RWPE2 (cell line): ENCODE measurements around the gene PTGES2.

Source experiments
- ATAC-seq: fragments of 200-7000 bp; cut with Tn5 transposase; 3 replicates; pipeline ENCODE4 v1.9.1; 2021; ENCODE audit warnings: low read depth
- DNase-seq: peaks from one replicate; pipeline ENCODE4 v3.0.0-alpha.2; 2020; ENCODE audit warnings: low spot score
- H3K27ac ChIP-seq: fragments of 450-650 bp; 2 replicates; pipeline ENCODE4 v1.5.1; 2017; ENCODE audit warnings: mild to moderate bottlenecking; ENCODE audit not compliant: poor library complexity, severe bottlenecking
- H3K27me3 ChIP-seq: fragments of 250-450 bp; sonication (Bioruptor Pico); 2 replicates; pipeline ENCODE4 v1.5.1; 2021; ENCODE audit warnings: mild to moderate bottlenecking, moderate library complexity; ENCODE audit not compliant: insufficient read depth, poor library complexity, severe bottlenecking
- H3K36me3 ChIP-seq: fragments of 250-450 bp; sonication (Bioruptor Pico); 2 replicates; pipeline ENCODE4 v1.5.1; 2020; ENCODE audit warnings: low read depth, mild to moderate bottlenecking, moderate library complexity
- H3K4me1 ChIP-seq: fragments of 250-450 bp; sonication (Bioruptor Pico); 2 replicates; pipeline ENCODE4 v1.5.1; 2021; ENCODE audit warnings: mild to moderate bottlenecking, moderate library complexity; ENCODE audit not compliant: insufficient read depth, poor library complexity, severe bottlenecking
- H3K4me3 ChIP-seq: fragments of 250-450 bp; sonication (Bioruptor Pico); 2 replicates; pipeline ENCODE4 v1.5.1; 2021; ENCODE audit warnings: mild to moderate bottlenecking, moderate library complexity; ENCODE audit not compliant: severe bottlenecking
- H3K9me3 ChIP-seq: fragments of 250-450 bp; sonication (Bioruptor Pico); 2 replicates; pipeline ENCODE4 v1.5.1; 2021; ENCODE audit warnings: mild to moderate bottlenecking, moderate library complexity; ENCODE audit not compliant: severe bottlenecking
- TF ChIP-seq, protein P1 (sequence below): fragments of 450-650 bp; IDR thresholded peaks from one replicate; pipeline ENCODE4 v1.5.1; 2017; ENCODE audit warnings: mild to moderate bottlenecking, moderate library complexity; ENCODE audit not compliant: poor library complexity, severe bottlenecking

PTGES2 gene

DNA sequence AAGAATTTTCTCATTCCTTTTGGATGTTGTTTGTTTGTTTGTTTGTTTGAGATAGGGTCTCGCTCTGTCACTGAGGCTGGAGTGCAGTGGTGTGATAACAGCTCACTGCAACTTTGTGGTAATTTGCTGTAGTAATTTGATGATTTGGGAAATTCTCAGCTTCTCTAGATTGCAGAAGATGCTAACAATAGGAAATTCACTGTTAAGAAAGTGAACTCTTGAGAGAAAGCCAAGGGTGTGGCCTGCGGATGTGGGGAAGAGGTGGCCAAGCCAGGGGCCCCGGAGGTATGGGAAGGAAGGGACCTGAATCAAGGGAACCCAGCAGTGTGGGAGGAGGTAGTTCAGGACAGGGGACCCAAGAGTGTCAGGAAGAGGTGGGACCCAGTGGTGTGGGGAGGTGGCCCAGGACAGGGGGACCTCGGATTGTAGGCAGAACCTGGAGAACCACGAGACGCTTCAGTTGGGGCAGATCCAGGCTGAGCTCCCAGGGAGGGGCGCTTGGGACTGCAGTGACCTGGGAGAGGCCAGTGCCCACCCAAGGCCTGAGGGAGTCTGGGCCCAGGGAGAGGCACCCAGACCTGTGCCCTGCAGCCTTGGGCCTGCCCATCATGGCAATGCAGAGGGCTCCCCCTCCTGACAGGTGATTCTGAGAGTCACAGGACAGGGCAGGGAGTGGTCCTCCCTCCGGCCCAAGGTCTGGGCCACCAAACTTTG lies 16.2 kb upstream of the PTGES2 start:
- ATAC-seq: no peak; the same call in 2 of the 3 replicates
- Histone ChIP-seq H3K27ac (peak overlapping the region; percentile 30), H3K4me3 (no peak overlapping the region), H3K4me1 (peaks cover 20% of the 10 kb centered on the region), H3K36me3 (no peaks in the 10 kb centered on the region), H3K27me3 (no peaks in the 10 kb centered on the region), H3K9me3 (no peaks in the 10 kb centered on the region)
- TF ChIP-seq, protein P1, sequence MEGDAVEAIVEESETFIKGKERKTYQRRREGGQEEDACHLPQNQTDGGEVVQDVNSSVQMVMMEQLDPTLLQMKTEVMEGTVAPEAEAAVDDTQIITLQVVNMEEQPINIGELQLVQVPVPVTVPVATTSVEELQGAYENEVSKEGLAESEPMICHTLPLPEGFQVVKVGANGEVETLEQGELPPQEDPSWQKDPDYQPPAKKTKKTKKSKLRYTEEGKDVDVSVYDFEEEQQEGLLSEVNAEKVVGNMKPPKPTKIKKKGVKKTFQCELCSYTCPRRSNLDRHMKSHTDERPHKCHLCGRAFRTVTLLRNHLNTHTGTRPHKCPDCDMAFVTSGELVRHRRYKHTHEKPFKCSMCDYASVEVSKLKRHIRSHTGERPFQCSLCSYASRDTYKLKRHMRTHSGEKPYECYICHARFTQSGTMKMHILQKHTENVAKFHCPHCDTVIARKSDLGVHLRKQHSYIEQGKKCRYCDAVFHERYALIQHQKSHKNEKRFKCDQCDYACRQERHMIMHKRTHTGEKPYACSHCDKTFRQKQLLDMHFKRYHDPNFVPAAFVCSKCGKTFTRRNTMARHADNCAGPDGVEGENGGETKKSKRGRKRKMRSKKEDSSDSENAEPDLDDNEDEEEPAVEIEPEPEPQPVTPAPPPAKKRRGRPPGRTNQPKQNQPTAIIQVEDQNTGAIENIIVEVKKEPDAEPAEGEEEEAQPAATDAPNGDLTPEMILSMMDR: no peak
- DNase-seq: no peak

DNA sequence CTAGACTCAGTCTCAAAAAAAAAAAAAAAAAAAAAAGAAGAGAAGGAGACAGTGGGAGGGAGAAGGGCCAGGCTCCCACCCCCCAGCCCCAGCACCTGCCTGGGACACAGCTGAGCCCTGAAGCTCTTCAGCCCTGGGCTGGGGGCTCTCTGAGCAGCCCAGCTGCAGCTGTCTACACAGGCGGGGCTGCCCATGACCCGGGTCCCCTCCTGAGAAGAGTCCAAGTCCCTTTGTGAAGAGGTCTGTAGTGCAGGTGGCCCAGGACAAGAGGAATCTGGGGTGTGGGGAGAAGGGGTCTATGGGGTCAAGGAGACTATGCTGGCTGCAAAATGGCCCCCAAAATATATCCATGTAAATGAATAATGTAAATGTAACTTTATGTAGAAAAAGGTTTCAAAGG lies 15.1 kb upstream of the PTGES2 start:
- H3K36me3 ChIP-seq: no peaks in the 10 kb centered on the region
- peaks cover 15% of the 10 kb centered on the region for H3K4me1 ChIP-seq
- no peaks in the 10 kb centered on the region for H3K9me3 ChIP-seq
- ATAC-seq: no peak
- H3K27ac ChIP-seq: no peak overlapping the region
- TF ChIP-seq, protein P1: no peak
- H3K4me3 ChIP-seq: no peak overlapping the region
- H3K27me3 ChIP-seq: no peaks in the 10 kb centered on the region
- peak; percentile 15 for DNase-seq

DNA sequence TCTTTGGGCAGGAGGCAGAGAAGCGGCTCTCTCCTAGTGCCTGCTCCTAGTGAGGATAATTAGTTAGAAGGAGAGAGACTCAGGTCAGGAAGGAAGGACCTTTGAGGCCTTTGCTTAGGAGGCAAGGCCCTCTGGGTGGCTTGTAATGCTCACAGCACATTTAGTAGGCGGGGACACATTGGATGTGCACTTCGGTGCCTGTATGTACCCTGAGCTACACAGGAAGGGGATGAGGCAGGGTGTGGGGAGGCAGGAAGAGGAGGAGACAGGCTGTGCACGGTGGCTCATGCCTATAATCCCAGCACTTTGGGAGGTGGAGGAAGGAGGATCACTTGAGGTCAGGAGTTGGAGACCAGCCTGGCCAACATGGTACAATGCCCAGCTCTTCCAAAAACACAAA lies 14.5 kb upstream of the PTGES2 start:
- Histone ChIP-seq H3K4me3 (no peak overlapping the region), H3K36me3 (no peaks in the 10 kb centered on the region), H3K27ac (no peak overlapping the region), H3K4me1 (peaks cover 20% of the 10 kb centered on the region), H3K27me3 (no peaks in the 10 kb centered on the region), H3K9me3 (no peaks in the 10 kb centered on the region)
- DNase-seq (peak; percentile 23), ATAC-seq (no peak)
- TF ChIP-seq, protein P1: no peak

DNA sequence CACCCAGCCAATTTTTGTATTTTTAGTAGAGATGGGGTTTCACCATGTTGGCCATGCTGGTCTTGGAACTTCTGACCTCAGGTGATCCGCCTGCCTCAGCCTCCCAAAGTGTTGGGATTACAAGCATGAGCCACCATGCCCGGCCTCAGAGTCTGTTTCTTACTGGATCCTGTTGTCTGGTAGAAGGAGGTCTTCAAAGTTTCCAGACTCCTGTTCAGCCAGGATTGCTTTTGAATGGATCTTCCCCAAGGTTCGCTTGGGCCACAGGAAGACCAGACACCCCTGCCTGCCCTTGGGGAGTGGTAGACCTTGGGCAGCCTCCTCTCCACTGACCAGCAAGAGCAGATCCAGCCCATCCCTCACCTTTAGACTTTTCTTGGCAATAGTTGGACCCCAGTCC lies 14.1 kb upstream of the PTGES2 start:
- peak; percentile 6 for DNase-seq
- no peaks in the 10 kb centered on the region for H3K9me3 ChIP-seq
- no peaks in the 10 kb centered on the region for H3K36me3 ChIP-seq
- H3K27me3 ChIP-seq: no peaks in the 10 kb centered on the region
- H3K4me3 ChIP-seq: no peak overlapping the region
- peaks cover 20% of the 10 kb centered on the region for H3K4me1 ChIP-seq
- no peak overlapping the region for H3K27ac ChIP-seq
- TF ChIP-seq, protein P1: no peak
- ATAC-seq: no peak

DNA sequence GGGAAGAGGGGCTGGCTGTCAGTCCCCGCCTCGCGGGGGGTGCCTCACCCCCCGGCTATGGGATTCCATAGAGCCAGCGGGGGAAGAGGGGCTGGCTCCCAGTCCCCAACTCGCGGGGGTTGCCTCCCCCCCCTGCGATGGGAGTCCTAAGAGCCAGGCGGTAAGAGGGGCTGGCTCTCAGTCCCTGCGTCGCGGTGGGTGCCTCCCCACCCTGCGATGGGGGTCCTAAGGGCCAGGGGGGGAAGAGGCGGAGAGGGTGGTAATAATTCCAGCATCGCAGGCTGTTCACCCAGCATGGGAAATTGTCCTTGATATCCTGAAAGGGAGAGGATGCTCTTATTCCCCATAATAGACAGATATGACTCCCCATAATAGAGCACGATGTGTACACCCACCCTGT lies 12.1 kb upstream of the PTGES2 start:
- Histone ChIP-seq H3K36me3 (no peaks in the 10 kb centered on the region), H3K27ac (no peak overlapping the region), H3K4me3 (no peak overlapping the region), H3K4me1 (peaks cover 15% of the 10 kb centered on the region), H3K27me3 (no peaks in the 10 kb centered on the region), H3K9me3 (no peaks in the 10 kb centered on the region)
- DNase-seq (peak; percentile 8), ATAC-seq (no peak)
- TF ChIP-seq, protein P1: no peak
